Sigmoid colon (tissue), 7 donors: Measurements from ENCODE around the gene MFSD6. TPM values are rescaled to one million over a fixed set of nuclear protein-coding genes. Genes with fewer than 3 reads are reported as not detected.

Source experiments
- DNase-seq: peaks from one replicate; pipeline ENCODE4 v3.0.0-alpha.2; 2019
- H3K27ac ChIP-seq, 4 donors: fragments of 200-600 bp; sonication (generic); one replicate each; pipeline ENCODE4 v1.5.1; 2016 to 2019; ENCODE audit warnings: mild to moderate bottlenecking in 1 of 4
- H3K27me3 ChIP-seq, 3 donors: fragments of 200-600 bp; sonication (generic); one replicate each; pipeline ENCODE4 v1.5.1; 2019; ENCODE audit warnings: mild to moderate bottlenecking in 1 of 3
- H3K36me3 ChIP-seq, 4 donors: fragments of 200-600 bp; sonication (generic); one replicate each; pipeline ENCODE4 v1.5.1; 2016 to 2019
- H3K4me1 ChIP-seq, 4 donors: fragments of 200-600 bp; sonication (generic); one replicate each; pipeline ENCODE4 v1.5.1; 2017 to 2019
- H3K4me3 ChIP-seq, 4 donors: fragments of 200-600 bp; sonication (generic); one replicate each; pipeline ENCODE4 v1.5.1; 2017 to 2019; ENCODE audit warnings: mild to moderate bottlenecking in 2 of 4, moderate library complexity in 1 of 4
- H3K9me3 ChIP-seq, 4 donors: fragments of 200-600 bp in 3 of 4; sonication (generic) in 3 of 4; one replicate each; pipeline versions ENCODE4 v1.5.1 to v1.6.1; 2013 to 2019
- CTCF ChIP-seq, 4 experiments: fragments of 450-650 bp in 3 of 4; fragments of 200-600 bp in 1 of 4; IDR thresholded peaks; one replicate each; pipeline ENCODE4 v1.5.1; 2016 to 2019; ENCODE audit warnings: antibody characterized with exemption in 4 of 4, mild to moderate bottlenecking in 3 of 4, moderate library complexity in 2 of 4
- EP300 ChIP-seq, 4 donors: sonication (generic); formaldehyde crosslinking; IDR thresholded peaks; one replicate each; pipeline ENCODE4 v1.6.1; 2017; ENCODE audit warnings: antibody characterized with exemption in 4 of 4
- POLR2A ChIP-seq, 2 donors: fragments of 450-650 bp; IDR thresholded peaks; one replicate each; pipeline ENCODE4 v1.6.1; 2016; ENCODE audit warnings: antibody characterized with exemption in 2 of 2, mild to moderate bottlenecking in 2 of 2, moderate library complexity in 2 of 2
- POLR2AphosphoS5 ChIP-seq, 4 donors: sonication (generic); formaldehyde crosslinking; IDR thresholded peaks; one replicate each; pipeline ENCODE4 v1.6.1; 2017; ENCODE audit warnings: antibody characterized with exemption in 4 of 4
- WGBS, 2 donors: extraction: QIAGEN DNeasy Blood & Tissue Kit; methylation state at CpG; one replicate each; pipeline ENCODE4 v1.1.7; 2013; 5-methylcytosine and 5-hydroxymethylcytosine counted together
- intact Hi-C: fragments of 100-400 bp; cut with DNase I; formaldehyde crosslinking; loops from one replicate; pipeline ENCODE4 v1.15.1; 2023
- polyA plus RNA-seq, 3 donors: library from polyadenylated mRNA; stranded (reverse); fragments of 200-250 nt; gene quantifications; one replicate each; pipeline ENCODE4 v1.2.3, GENCODE V29; 2013
- total RNA-seq, 4 donors: library from RNA; depleted of rRNA; stranded (reverse); fragments of >200 nt; gene quantifications; one replicate each; pipeline ENCODE4 v1.1.0, GENCODE V29; 2016
- donor health status: healthy with polysubstance abuse.
- donor health status: Bipolar disorder and iron deficiency.
- donor health status: healthy.

MFSD6 gene
- total and polyA plus RNA-seq, 7 donors, result 8.4 to 87.5 (median 46.7) TPM

GRCh38 chr2:190456833-190457232, 48.7 kb downstream of the MFSD6 start:
- intact Hi-C loops, result no loop called here
- Histone ChIP-seq H3K4me1 (no peaks in the 10 kb centered on the region), H3K36me3 (no peaks in the 10 kb centered on the region), H3K27ac (no peak overlapping the region), H3K4me3 (no peak overlapping the region), H3K9me3 (no peaks in the 10 kb centered on the region), H3K27me3 (no peaks in the 10 kb centered on the region)
- 66 to 79% methylated on average over 7 of the region's 7 CpGs for WGBS, 2 donors
- DNase-seq, result no peak
- TF ChIP-seq POLR2A (IDR thresholded peaks at IDR 0.05) (no peak), CTCF (IDR thresholded peaks at IDR 0.05) (no peak), POLR2AphosphoS5 (IDR thresholded peaks at IDR 0.05) (no peak), EP300 (IDR thresholded peaks at IDR 0.05) (no peak)

GRCh38 chr2:190457256-190457655, 49.1 kb downstream of the MFSD6 start:
- intact Hi-C loops, result no loop called here
- Histone ChIP-seq H3K4me3 (no peak overlapping the region), H3K36me3 (no peaks in the 10 kb centered on the region), H3K27ac (no peak overlapping the region), H3K4me1 (no peaks in the 10 kb centered on the region), H3K27me3 (no peaks in the 10 kb centered on the region), H3K9me3 (no peaks in the 10 kb centered on the region)
- 96 to 99% methylated on average over 2 of the region's 2 CpGs for WGBS, 2 donors
- TF ChIP-seq POLR2AphosphoS5 (IDR thresholded peaks at IDR 0.05) (no peak), POLR2A (IDR thresholded peaks at IDR 0.05) (no peak), EP300 (IDR thresholded peaks at IDR 0.05) (no peak), CTCF (IDR thresholded peaks at IDR 0.05) (no peak)
- DNase-seq, result no peak

GRCh38 chr2:190458352-190459107, 50.4 kb downstream of the MFSD6 start:
- no peaks in the 10 kb centered on the region for H3K27me3 ChIP-seq
- H3K9me3 ChIP-seq, result no peaks in the 10 kb centered on the region
- H3K27ac ChIP-seq, result no peak overlapping the region
- no peaks in the 10 kb centered on the region for H3K36me3 ChIP-seq
- DNase-seq, result no peak
- intact Hi-C loops, result no loop called here
- 89 to 96% methylated on average over 8 of the region's 8 CpGs for WGBS, 2 donors
- TF ChIP-seq POLR2A (IDR thresholded peaks at IDR 0.05) (no peak), EP300 (IDR thresholded peaks at IDR 0.05) (no peak), CTCF (IDR thresholded peaks at IDR 0.05) (no peak), POLR2AphosphoS5 (IDR thresholded peaks at IDR 0.05) (no peak)
- H3K4me1 ChIP-seq, result no peaks in the 10 kb centered on the region
- no peak overlapping the region for H3K4me3 ChIP-seq

- Histone ChIP-seq H3K9me3 (no peaks in the 10 kb centered on the region), H3K4me1 (no peaks in the 10 kb centered on the region), H3K27ac (no peak overlapping the region), H3K36me3 (no peaks in the 10 kb centered on the region), H3K4me3 (no peak overlapping the region), H3K27me3 (no peaks in the 10 kb centered on the region)
- no peak for TF ChIP-seq POLR2A (IDR thresholded peaks at IDR 0.05)
- TF ChIP-seq EP300 (IDR thresholded peaks at IDR 0.05), result no peak
- no peak for TF ChIP-seq CTCF (IDR thresholded peaks at IDR 0.05)
- no peak for TF ChIP-seq POLR2AphosphoS5 (IDR thresholded peaks at IDR 0.05)
- DNase-seq, result no peak
- intact Hi-C loops, result no loop called here
- WGBS, 2 donors, result 87 to 94% methylated on average over 1 of the region's 1 CpG
These were observed 51.7 kb downstream of the MFSD6 start for GRCh38 chr2:190459881-190460280.

GRCh38 chr2:190460487-190460886, 52.3 kb downstream of the MFSD6 start:
- DNase-seq, result no peak
- no peak overlapping the region for H3K27ac ChIP-seq
- no peaks in the 10 kb centered on the region for H3K9me3 ChIP-seq
- intact Hi-C loops, result no loop called here
- H3K27me3 ChIP-seq, result no peaks in the 10 kb centered on the region
- TF ChIP-seq EP300 (IDR thresholded peaks at IDR 0.05) (no peak), POLR2A (IDR thresholded peaks at IDR 0.05) (no peak), POLR2AphosphoS5 (IDR thresholded peaks at IDR 0.05) (no peak), CTCF (IDR thresholded peaks at IDR 0.05) (no peak)
- H3K36me3 ChIP-seq, result no peaks in the 10 kb centered on the region
- no peak overlapping the region for H3K4me3 ChIP-seq
- no peaks in the 10 kb centered on the region for H3K4me1 ChIP-seq
- 78 to 97% methylated on average over 5 of the region's 5 CpGs for WGBS, 2 donors
